ENCODE measurements around the gene TSPYL4.

Gene TSPYL4

GRCh38 chr6:116268589-116269293 lies 14.9 kb upstream of the TSPYL4 start:
- DNase-seq: peak; percentile 91

DNA sequence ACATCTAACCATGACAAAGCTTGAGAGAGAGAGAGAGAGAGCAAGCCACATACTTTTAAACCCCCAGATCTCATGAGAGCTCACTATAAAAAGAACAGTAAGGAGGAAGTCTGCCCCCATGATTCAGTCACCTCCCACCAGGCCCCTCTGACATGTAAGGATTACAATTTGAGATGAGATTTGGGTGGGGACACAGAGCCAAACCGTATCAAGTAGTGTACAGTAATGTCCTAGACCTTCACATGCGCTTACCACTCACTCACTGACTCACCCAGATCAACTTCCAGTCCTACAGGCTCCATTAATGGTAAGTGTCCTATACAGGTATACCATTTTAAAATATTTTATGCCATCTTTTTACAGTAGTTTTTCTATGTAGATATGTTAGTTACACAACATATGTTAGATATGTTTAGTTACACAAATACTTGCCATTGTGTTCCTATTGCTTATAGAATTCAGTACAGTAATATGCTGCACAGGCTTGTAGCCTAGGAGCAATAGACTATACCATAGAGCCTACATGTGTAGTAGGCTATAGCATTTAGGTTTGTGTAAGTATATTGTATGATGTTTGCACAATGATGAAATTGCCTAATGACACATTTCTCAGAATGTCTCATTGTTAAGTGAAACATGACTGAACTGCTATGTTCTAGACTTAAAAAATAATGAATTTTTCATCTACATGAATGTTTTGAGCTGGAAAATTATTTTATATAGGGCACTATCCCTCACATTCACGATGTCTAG lies 14.1 kb upstream of the TSPYL4 start:
- DNase-seq: no peak

DNA sequence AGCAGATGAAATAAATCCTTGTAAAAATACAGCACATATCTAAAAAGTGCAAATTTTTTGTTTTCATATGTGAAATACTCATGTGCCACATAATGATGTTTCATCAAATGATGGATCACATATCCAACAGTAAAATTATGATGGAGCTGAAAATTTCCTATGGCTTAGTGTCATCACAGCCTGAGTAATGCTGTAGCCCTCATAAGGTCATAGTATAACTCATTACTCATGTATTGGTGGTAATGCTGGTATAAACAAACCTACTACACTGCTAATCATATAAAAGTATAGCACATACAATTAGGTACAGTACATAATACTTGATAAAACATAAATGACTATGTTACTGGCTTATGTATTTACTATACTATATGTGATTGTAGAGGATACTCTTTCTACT lies 12.9 kb upstream of the TSPYL4 start:
- no peak for DNase-seq

- peak; percentile 66 for DNase-seq
Observed at GRCh38 chr6:116265041-116265829, 11.4 kb upstream of the TSPYL4 start.

GRCh38 chr6:116263353-116263752 lies 9.5 kb upstream of the TSPYL4 start:
- DNase-seq: no peak

DNA sequence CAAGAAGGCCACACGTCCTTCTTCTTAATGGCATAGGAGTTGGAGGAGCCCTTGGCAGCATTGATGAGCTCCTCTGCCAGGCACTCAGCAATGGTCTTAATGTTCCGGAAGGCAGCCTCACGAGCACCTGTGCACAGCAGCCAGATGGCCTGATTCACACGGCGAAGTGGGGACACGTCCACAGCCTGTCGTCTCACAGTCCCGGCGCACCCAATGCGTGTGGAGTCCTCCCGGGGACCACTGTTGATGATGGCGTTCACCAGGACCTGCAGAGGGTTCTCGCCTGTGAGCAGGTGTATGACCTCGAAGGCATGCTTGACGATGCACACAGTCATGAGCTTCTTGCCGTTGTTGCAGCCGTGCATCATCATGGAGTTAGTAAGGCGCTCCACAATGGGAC lies 4.6 kb upstream of the TSPYL4 start:
- no peak for DNase-seq

- DNase-seq: no peak
Observed at GRCh38 chr6:116256694-116257093, 2.8 kb upstream of the TSPYL4 start.

DNA sequence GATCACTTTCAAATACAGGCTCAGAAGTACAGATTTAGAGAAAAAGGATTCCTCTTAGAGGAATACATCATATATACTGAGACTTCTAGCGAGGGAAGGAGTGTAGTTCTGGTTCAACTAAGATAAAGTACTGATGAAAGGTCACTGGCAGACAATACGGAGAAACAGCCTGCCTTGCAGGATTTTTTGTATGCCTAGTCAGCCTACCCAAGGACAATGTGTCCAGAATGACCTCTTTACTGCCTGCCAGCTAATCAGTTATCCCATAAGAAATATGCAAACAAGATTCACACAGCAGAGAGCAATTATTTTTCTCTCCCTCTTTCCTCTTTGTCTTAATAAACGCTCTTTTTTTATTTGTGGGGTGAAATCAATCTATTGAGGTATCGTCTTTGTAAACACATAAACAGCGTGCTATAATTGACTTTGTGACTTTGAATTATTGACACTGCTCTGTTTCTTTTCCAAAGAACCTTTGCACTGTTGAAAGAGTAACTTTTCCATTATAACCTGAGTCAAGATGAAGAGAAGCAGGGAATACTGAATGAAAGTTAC lies 1.4 kb upstream of the TSPYL4 start:
- peak; percentile 52 for DNase-seq

GRCh38 chr6:116254297-116255056 lies 602 bp upstream of the TSPYL4 start:
- peak; percentile 34 for DNase-seq

DNA sequence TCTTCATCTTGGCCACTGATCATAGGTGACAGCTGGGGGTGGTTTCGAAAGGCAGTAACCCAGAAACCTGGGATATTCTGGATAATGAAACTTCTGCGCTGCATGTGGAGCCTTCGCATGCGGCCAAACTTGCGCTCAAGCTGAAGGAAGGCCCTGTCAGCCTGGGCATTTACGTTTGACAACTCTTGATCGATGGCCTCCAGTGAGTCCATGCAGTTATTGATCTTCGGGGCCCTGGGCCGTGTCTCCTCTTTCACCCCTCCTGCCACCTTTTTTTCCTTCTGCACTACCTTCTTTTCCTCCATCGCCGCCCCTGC lies 729 bp downstream of the TSPYL4 start:
- no peak for DNase-seq

GRCh38 chr6:116251568-116252384 lies 2.1 kb downstream of the TSPYL4 start:
- peak; percentile 69 for DNase-seq

- DNase-seq: no peak
Observed at GRCh38 chr6:116248577-116248976, 5.3 kb downstream of the TSPYL4 start.

- DNase-seq: no peak
Observed at GRCh38 chr6:116247285-116247684, 6.6 kb downstream of the TSPYL4 start.

DNA sequence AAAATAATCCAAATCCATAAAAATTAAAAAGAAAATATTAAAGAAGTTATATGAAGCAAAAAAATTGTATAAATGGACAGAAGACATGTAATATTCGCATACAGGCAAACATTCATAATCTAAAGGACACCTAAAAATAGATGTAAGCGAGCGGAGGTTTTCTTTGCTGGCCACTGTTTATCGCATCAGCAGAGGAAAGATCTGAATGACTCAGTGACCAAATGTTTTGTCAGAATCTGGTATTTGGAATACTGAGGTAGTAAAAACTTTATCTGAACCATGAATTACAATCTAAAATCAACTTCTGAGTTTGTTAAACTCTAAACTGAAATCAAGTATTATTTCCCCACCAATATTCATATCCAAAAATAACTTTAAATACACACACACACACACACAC lies 7.8 kb downstream of the TSPYL4 start:
- DNase-seq: no peak

GRCh38 chr6:116244284-116244683 lies 9.6 kb downstream of the TSPYL4 start:
- no peak for DNase-seq

DNA sequence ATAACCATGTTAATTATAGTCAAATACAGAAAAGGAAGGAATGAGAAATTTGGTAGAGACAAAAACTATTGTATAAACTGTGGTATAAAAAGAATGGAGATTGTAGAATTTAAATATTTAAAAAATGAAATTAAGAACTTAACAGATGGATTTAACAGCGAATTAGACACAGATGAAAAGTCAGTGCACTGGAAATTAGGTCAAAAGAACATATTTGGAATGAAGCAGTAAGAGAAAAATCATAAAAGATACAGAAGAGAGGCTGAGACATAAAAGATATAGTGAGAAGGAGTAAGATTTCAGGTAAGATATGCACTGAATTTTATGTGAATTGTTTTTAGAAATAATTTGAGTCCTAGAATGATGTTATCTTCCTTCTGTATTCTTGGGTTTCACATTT lies 14.0 kb downstream of the TSPYL4 start:
- DNase-seq: no peak

DNA sequence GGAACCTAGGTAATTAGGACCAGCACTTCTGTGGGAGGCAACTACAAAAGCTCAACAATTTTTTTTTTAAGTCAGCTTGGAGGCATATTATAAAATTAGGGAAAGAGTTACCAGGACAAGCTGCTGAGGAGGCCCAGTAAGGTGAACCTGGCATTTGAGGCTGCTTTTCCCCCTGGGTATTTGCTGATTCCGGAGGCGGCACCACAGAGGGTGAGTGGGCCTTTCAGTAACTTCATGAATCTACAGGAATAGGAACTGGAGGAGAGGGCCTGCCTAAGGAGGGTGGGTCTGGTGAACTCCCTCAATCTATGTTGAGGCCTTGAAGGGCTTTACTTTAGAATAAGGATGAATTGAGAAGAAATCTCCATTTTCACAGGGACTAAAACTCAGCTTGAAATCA lies 14.6 kb downstream of the TSPYL4 start:
- DNase-seq: no peak

- DNase-seq: no peak
Observed at GRCh38 chr6:116238083-116238482, 15.8 kb downstream of the TSPYL4 start.

GRCh38 chr6:116234689-116235088 lies 19.2 kb downstream of the TSPYL4 start:
- no peak for DNase-seq

- peak; percentile 19 for DNase-seq
Observed at GRCh38 chr6:116229287-116229913, 24.5 kb downstream of the TSPYL4 start.

- no peak for DNase-seq
Observed at GRCh38 chr6:116223355-116223754, 30.5 kb downstream of the TSPYL4 start.

Data from hematopoietic multipotent progenitor cell treated with erythropoietin and hydrocortisone succinate and interleukin-3 and kit ligand, for 8 days (in vitro differentiated cells).